ENCODE results near the gene SPPL2A. TPM values are rescaled to one million over a fixed set of nuclear protein-coding genes. Genes with fewer than 3 reads are reported as not detected.

The SPPL2A gene
- total and polyA plus RNA-seq, 9 of the 15 experiments (the other 6 are each of a cell fraction or from before 2014, with no cell fraction given) = 9.8 to 66.1 (median 38.0) TPM

DNA sequence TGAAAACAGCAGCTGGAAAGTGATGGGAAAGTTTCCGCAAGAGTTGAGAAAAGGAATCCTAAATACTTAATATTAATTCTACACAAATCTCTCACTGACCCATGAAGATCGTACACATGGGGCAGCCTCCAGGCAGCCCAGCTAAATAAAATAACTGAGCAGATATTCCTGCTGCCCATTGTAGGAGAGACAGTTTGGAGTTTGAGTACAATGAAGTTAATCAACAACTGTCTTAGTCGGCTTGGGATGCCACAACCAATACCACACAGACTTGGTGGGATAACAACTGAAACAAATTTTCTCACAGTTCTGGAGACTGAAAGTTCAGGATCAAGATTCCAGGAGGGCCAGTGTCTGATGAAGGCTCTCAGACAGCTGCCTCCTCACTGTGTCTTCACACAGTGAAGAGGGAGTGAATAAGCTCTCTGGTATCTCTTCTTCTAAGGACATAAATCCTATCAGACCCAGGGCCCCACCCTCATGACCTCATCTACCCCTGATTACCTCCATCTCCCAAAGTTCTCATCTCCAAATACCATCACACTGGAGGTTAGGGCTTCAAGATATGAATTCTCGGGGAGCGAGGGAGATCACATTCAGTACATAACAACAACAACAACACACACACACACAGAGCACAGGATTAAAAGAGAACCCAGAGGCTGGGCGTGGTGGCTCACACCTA is 88.6 kb downstream of the SPPL2A start (continued):
- TF ChIP-seq TOE1 (IDR thresholded peaks at IDR 0.05; ENCODE audit: borderline replicate concordance) (no peak), TOE1 (CRISPR knock-in tag; IDR thresholded peaks at IDR 0.05; ENCODE audit: borderline replicate concordance, low read depth) (no peak), NEUROD1 (IDR thresholded peaks at IDR 0.05; ENCODE audit: borderline replicate concordance, low read depth, low read length, partially characterized antibody) (no peak), ATF1 (CRISPR knock-in tag; IDR thresholded peaks at IDR 0.05) (no peak), ATF1 (tag; IDR thresholded peaks at IDR 0.05) (peak; percentile 30; the same call in 1 of the 2 replicates), NR2C2 (CRISPR knock-in tag; IDR thresholded peaks at IDR 0.05) (no peak), NR2C2 (tag; IDR thresholded peaks at IDR 0.05) (peak; percentile 12; the same call in 1 of the 2 replicates), ATF7 (IDR thresholded peaks at IDR 0.05) (peak; percentile 95), RB1 (IDR thresholded peaks at IDR 0.05; ENCODE audit: low read depth) (no peak), HNRNPL (IDR thresholded peaks at IDR 0.05; ENCODE audit: low read depth, low read length) (no peak), MECOM (CRISPR knock-in tag; IDR thresholded peaks at IDR 0.05) (peak; percentile 79; the same call in 1 of the 2 replicates), FOXK2 (conservative IDR thresholded peaks at IDR 0.05 in 1 of 2, IDR thresholded peaks at IDR 0.05 in 1 of 2; ENCODE audit: low read depth in 2 of 2) (0 out of 4 replicates have a peak, but pooled peaks of 1 of the 2 experiments have one; percentile 14), ARID1B (IDR thresholded peaks at IDR 0.05) (peak; percentile 69), JUND (IDR thresholded peaks at IDR 0.05; ENCODE audit: borderline replicate concordance, low read depth, low read length) (peak; percentile 94), JUND (tag; IDR thresholded peaks at IDR 0.05; ENCODE audit: borderline replicate concordance, low read depth, low read length) (peak; percentile 87; the same call in 2 of the 3 replicates), HOXB6 (CRISPR knock-in tag; IDR thresholded peaks at IDR 0.05; ENCODE audit: borderline replicate concordance) (no peak), HDAC1 (IDR thresholded peaks at IDR 0.05) (peak in 1 of 2 experiments; percentile 55; a peak in 1 of 4 replicates), SMARCE1 (IDR thresholded peaks at IDR 0.05) (peak; percentile 55; the same call in 1 of the 2 replicates), GTF2E2 (tag; IDR thresholded peaks at IDR 0.05) (no peak), SMARCA4 (IDR thresholded peaks at IDR 0.05) (peak; percentile 35; the same call in 1 of the 2 replicates), SPI1 (IDR thresholded peaks at IDR 0.05; ENCODE audit: borderline replicate concordance, low read depth, low read length) (no peak)
- TF ChIP-seq, protein P1, sequence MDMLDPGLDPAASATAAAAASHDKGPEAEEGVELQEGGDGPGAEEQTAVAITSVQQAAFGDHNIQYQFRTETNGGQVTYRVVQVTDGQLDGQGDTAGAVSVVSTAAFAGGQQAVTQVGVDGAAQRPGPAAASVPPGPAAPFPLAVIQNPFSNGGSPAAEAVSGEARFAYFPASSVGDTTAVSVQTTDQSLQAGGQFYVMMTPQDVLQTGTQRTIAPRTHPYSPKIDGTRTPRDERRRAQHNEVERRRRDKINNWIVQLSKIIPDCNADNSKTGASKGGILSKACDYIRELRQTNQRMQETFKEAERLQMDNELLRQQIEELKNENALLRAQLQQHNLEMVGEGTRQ (CRISPR knock-in tag; IDR thresholded peaks at IDR 0.05) = no peak
- TF ChIP-seq, protein P2, sequence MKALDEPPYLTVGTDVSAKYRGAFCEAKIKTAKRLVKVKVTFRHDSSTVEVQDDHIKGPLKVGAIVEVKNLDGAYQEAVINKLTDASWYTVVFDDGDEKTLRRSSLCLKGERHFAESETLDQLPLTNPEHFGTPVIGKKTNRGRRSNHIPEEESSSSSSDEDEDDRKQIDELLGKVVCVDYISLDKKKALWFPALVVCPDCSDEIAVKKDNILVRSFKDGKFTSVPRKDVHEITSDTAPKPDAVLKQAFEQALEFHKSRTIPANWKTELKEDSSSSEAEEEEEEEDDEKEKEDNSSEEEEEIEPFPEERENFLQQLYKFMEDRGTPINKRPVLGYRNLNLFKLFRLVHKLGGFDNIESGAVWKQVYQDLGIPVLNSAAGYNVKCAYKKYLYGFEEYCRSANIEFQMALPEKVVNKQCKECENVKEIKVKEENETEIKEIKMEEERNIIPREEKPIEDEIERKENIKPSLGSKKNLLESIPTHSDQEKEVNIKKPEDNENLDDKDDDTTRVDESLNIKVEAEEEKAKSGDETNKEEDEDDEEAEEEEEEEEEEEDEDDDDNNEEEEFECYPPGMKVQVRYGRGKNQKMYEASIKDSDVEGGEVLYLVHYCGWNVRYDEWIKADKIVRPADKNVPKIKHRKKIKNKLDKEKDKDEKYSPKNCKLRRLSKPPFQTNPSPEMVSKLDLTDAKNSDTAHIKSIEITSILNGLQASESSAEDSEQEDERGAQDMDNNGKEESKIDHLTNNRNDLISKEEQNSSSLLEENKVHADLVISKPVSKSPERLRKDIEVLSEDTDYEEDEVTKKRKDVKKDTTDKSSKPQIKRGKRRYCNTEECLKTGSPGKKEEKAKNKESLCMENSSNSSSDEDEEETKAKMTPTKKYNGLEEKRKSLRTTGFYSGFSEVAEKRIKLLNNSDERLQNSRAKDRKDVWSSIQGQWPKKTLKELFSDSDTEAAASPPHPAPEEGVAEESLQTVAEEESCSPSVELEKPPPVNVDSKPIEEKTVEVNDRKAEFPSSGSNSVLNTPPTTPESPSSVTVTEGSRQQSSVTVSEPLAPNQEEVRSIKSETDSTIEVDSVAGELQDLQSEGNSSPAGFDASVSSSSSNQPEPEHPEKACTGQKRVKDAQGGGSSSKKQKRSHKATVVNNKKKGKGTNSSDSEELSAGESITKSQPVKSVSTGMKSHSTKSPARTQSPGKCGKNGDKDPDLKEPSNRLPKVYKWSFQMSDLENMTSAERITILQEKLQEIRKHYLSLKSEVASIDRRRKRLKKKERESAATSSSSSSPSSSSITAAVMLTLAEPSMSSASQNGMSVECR (CRISPR knock-in tag; IDR thresholded peaks at IDR 0.05) = no peak
- TF ChIP-seq, protein P3, sequence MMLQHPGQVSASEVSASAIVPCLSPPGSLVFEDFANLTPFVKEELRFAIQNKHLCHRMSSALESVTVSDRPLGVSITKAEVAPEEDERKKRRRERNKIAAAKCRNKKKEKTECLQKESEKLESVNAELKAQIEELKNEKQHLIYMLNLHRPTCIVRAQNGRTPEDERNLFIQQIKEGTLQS (IDR thresholded peaks at IDR 0.05) = peak; percentile 89
- TF ChIP-seq, protein P3 (CRISPR knock-in tag; conservative IDR thresholded peaks at IDR 0.05) = no peak
